ENCODE measurements around the gene ANKRD33B.
"Not testable (repeated sequence)": the region's sequence is repeated elsewhere in the genome, so short reads cannot be mapped to it uniquely, and the experiment has no call there.

ANKRD33B gene

DNA sequence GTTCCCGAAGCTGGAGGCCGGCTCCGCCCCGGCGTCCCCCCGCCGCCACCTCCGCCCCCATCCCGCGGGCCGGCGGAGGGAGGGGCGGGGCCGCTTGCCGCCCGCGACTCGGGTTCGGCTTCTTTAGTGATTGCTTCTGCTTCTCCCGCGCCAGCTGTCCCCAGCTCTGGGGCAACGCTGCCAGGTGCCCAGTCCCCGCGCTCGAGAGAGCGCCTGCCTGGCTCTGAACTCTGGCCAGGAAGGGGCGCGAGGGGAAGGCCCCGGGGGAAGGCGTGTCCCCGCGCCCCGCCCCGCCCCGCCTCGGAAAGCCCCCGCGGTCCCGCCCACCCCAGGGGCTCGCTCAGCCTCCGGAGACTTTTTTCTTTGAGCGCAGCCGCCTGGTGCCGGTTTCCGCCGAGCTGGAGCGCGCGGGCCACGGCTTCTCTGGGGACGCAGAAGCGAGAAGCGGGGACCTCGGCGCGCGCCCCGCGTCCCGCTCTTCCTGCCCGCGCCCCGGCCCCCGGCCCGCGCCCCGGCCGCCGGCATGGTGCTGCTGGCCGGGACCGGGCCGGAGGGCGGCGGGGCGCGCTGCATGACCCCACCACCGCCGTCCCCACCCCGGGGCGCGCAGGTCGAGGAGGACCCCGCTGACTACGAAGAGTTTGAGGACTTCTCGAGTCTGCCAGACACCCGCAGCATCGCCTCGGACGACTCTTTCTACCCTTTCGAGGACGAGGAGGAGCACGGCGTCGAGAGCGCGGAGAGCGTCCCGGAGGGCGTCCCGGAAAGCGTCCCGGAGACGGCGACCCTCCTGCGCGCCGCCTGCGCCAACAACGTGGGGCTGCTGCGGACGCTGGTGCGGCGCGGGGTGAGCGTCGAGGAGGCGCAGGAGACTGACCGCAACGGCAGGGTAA, at the start of gene ANKRD33B:
ANKRD33B (plus strand) TSS at position 126 of the 893 bp plus-strand sequence; CDS start at position 524, 398 bp downstream.
- peak within 1 kb of the TSS; percentile 58 for H3K4me3 ChIP-seq
- peaks cover 6% of the 10 kb centered on the region; the same call in 1 of the 2 replicates for H3K4me1 ChIP-seq
- no peaks in the 10 kb centered on the region for H3K27me3 ChIP-seq (ENCODE audit: low read depth)
- in situ Hi-C loops (cut with MboI; ENCODE audit: low sequenced_read_pairs), result no loop called here
- no peaks in the 10 kb centered on the region for H3K9me3 ChIP-seq
- no peaks in the 10 kb centered on the region; the same call in 1 of the 2 replicates for H3K36me3 ChIP-seq (replicated peaks)
- DNase-seq (ENCODE audit: low spot score in 2 of 2), result peak; percentile 68 to 85

DNA sequence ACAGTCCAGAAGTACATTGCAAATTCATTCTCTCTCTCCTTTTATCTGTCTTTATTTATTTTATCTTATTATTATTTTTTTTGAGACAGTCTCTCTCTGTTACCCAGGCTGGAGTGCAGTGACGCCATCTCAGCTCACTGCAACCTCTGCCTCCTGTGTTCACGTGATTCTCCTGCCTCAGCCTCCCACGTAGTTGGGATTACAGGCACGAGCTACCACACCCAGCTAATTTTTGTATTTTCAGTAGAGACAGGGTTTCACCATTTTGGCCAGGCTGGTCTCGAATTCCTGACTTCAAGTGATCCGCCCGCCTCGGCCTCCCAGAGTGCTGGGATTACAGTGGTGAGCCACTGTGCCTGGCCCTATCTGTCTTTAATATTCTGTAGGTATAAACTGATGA, 49.3 kb upstream of the ANKRD33B start:
- H3K27me3 ChIP-seq (ENCODE audit: low read depth); in situ Hi-C loops (cut with MboI; ENCODE audit: low sequenced_read_pairs); H3K4me1 ChIP-seq; H3K36me3 ChIP-seq (replicated peaks); H3K4me3 ChIP-seq; DNase-seq (ENCODE audit: low spot score in 2 of 2); H3K9me3 ChIP-seq: not testable (repeated sequence)

DNA sequence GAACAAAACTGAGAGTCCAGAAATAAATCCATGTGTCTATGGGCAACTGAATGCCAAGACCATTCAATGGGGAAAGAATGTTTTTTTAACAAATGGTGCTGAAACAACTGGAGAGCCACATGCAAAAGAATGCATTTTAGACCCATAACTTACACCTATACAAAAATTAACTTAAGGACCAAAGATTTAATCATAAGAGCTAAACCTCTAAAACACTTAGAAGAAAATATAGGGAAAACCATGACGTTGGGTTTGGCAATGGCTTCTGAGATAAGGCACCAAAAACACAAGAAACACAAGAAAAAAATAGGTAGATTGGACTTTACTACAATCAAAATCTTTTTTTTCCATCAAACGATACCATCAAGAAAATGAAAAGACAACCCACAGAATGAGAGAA, 48.4 kb upstream of the ANKRD33B start:
- no peak for DNase-seq (ENCODE audit: low spot score in 2 of 2)

DNA sequence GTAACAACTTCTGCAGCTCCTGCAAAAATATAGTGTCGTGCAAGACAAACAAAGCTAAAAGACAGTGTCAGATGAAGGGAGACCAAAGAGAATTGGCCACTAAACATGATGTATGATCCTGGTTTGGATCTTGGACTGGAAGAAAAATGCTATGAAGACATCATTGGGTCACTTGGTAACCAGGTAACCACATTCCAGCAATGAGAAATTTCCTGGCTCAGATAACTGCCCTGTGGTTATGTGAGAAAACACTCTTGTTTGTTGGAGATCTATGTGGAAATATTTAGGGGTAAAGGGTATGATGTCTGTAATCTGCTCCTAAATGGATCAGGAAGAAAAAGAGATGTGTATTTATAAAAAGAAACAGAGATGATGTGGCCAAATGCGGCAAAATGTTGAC, 45.5 kb upstream of the ANKRD33B start:
- Histone ChIP-seq H3K9me3 (0 out of 2 replicates have a peak, but pooled peaks cover 2% of the 10 kb centered on the region), H3K27me3 (ENCODE audit: low read depth) (no peaks in the 10 kb centered on the region), H3K36me3 (replicated peaks) (no peaks in the 10 kb centered on the region), H3K4me1 (no peaks in the 10 kb centered on the region), H3K4me3 (no peak overlapping the region)
- no peak for DNase-seq (ENCODE audit: low spot score in 2 of 2)
- in situ Hi-C loops (cut with MboI; ENCODE audit: low sequenced_read_pairs), result no loop called here

More for the DNA sequence above, 48.4 kb upstream of the ANKRD33B start:
- in situ Hi-C loops (cut with MboI; ENCODE audit: low sequenced_read_pairs), result no loop called here
- Histone ChIP-seq H3K36me3 (replicated peaks) (no peaks in the 10 kb centered on the region), H3K4me3 (no peak overlapping the region), H3K27me3 (ENCODE audit: low read depth) (no peaks in the 10 kb centered on the region), H3K9me3 (0 out of 2 replicates have a peak, but pooled peaks cover 2% of the 10 kb centered on the region), H3K4me1 (no peaks in the 10 kb centered on the region)

DNA sequence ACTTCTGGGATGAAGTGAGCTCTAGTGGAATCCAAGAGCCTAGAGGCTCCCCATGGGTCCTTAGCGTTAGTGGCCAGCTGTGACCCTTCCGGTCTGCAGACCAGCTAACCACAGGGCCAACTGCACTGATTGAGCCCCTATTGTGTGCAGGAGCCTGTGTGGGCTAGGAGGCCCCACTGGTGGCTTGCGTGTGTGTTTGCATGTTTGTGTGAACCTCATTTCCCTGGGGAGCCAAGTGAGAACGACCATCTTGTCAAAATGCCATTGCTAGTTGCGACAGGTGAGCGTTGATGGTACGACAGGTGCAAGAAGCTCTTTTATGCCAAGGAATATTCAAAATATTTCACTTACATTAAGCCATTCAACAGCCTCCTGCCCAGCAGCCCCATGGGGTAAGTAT, 44.1 kb upstream of the ANKRD33B start:
- Histone ChIP-seq H3K9me3 (0 out of 2 replicates have a peak, but pooled peaks cover 2% of the 10 kb centered on the region), H3K27me3 (ENCODE audit: low read depth) (no peaks in the 10 kb centered on the region), H3K36me3 (replicated peaks) (no peaks in the 10 kb centered on the region), H3K4me1 (no peaks in the 10 kb centered on the region), H3K4me3 (no peak overlapping the region)
- in situ Hi-C loops (cut with MboI; ENCODE audit: low sequenced_read_pairs), result no loop called here
- no peak for DNase-seq (ENCODE audit: low spot score in 2 of 2)

DNA sequence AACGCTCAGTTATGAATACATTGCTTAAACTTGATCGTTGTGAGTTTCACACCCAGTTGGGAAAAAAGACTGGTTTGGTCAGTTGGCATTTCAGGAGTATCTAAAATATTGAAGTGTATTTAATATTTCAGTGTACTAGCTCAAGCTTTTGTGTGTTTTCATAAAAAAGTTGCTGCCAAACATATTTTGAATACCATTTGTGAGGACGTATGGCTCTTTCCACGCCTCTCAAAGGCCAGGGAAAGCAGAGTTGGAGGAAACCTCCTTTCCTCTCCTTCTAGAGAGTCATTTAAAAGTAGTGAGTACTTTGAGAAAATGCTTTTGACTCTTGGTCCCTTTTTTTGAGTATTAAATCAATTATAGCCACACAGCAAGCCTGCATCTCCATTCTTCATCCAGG, 43.2 kb upstream of the ANKRD33B start:
- Histone ChIP-seq H3K36me3 (replicated peaks) (no peaks in the 10 kb centered on the region), H3K4me3 (no peak overlapping the region), H3K27me3 (ENCODE audit: low read depth) (no peaks in the 10 kb centered on the region), H3K9me3 (no peaks in the 10 kb centered on the region), H3K4me1 (no peaks in the 10 kb centered on the region)
- DNase-seq (ENCODE audit: low spot score in 2 of 2), result no peak
- in situ Hi-C loops (cut with MboI; ENCODE audit: low sequenced_read_pairs), result no loop called here

DNA sequence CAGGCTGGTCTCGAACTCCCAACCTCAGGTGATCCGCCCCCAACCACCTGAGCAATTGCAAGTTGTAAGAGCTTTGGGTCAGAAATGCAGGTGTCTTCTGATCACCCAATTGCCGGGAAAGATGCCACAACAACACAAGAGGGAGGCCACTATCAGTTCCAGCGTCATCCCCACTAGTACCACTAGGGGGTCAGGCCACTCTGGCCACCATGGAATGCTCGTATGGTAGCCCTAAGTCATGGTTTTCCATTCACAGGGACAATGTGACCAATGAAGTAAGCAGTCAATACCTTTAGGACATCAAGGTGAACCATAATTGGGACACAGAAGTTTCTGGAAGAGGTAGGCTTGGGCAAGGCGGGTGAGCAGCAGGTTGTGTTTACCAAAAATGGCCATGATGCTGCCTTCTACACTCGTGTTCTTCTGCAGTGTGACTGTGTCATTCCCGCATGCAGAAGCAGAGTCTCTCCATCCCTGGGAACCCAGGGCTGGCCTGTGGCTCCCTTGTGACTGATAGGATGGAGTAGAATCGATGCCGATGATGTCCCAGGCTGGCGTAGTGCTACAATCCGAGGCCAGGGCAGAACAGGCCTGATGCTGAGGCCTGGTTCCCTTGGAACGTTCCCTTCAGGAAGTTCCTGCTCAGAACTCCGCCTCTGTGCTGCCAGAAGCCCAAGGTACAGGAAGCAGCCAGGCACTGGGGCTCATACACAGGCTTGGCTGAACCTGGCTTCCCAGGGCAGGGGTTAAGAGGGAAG, 42.2 kb upstream of the ANKRD33B start:
- Histone ChIP-seq H3K36me3 (replicated peaks) (no peaks in the 10 kb centered on the region), H3K27me3 (ENCODE audit: low read depth) (no peaks in the 10 kb centered on the region), H3K4me1 (no peaks in the 10 kb centered on the region), H3K4me3 (no peak overlapping the region), H3K9me3 (no peaks in the 10 kb centered on the region)
- in situ Hi-C loops (cut with MboI; ENCODE audit: low sequenced_read_pairs), result no loop called here
- DNase-seq (ENCODE audit: low spot score in 2 of 2), result peak in 1 of 2 experiments; percentile 50

DNA sequence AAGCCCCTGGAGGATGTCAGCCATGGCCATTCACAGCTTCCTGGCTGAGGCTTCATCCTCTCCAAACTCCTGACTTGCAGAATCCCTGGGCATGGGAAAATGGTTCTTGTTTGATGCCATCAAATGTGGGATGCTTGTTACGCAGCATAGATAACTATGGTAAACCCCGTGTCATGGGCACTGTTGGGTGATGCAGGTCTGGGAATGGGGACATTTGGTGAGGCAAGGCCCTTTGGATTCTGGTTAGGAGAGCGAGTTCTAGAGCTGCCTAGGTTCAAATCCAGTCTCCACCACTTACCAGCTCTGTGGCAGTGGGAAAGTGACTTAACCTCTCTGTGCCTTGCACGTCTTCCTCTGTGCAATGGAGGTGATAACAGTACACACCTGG, 41.7 kb upstream of the ANKRD33B start:
- no peak for DNase-seq (ENCODE audit: low spot score in 2 of 2)
- Histone ChIP-seq H3K9me3 (no peaks in the 10 kb centered on the region), H3K4me3 (no peak overlapping the region), H3K4me1 (no peaks in the 10 kb centered on the region), H3K36me3 (replicated peaks) (no peaks in the 10 kb centered on the region), H3K27me3 (ENCODE audit: low read depth) (no peaks in the 10 kb centered on the region)
- in situ Hi-C loops (cut with MboI; ENCODE audit: low sequenced_read_pairs), result no loop called here

DNA sequence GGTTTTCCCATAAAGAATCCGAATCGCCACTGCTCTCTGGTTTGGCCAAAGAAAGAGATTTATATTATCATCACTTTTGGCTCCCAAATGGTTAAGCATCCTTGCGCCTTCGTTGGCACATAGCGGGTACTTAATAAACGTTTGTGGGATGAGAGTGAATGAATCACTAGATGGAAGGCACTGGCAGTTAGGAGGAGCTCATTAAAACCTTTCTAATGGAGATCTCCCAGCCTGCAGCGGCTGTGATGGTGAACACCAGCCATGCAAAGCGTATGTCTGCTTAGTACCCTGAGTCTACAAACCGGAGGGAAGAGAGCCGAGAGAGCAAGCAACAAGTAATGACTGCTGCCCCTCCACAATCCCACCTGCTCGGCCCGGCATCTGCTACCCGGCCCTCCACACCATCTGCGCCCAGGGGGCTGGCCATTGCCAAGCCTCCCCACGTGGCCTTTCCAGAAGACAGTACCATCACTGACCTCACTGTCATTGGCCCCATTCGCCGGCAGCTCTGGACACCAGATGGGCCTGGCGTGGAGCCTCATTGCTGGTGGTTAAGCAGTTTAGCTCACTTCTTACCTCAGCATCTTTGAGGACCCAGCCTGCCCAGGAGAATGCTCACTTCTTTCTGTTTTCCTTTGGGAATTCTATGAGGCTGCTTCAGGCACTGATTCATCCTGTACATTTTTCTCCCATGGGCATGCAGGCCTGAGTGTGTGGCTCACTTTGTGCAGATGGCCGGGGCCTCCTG, 39.3 kb upstream of the ANKRD33B start:
- Histone ChIP-seq H3K27me3 (ENCODE audit: low read depth) (no peaks in the 10 kb centered on the region), H3K36me3 (replicated peaks) (no peaks in the 10 kb centered on the region), H3K9me3 (no peaks in the 10 kb centered on the region), H3K4me3 (no peak overlapping the region), H3K4me1 (no peaks in the 10 kb centered on the region)
- DNase-seq (ENCODE audit: low spot score in 2 of 2), result no peak
- in situ Hi-C loops (cut with MboI; ENCODE audit: low sequenced_read_pairs), result no loop called here

DNA sequence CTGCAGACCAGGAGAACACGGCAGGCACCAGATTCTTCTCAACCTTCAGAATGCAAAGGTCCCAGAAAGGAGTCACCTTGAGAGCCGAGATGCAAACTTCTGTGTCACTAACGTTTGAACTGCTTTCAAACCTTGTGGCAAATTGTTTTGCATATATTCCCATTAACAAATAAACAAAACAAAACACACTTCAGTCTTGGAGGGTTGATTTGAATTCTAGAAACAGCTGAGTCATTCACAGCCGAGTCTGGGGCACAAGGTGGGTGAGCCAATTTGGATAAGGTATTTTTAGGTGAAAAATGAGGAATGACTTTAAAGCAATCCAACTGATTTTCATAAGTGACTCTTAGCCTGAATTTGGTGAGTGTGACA, 38.8 kb upstream of the ANKRD33B start:
- Histone ChIP-seq H3K4me1 (no peaks in the 10 kb centered on the region), H3K4me3 (no peak overlapping the region), H3K9me3 (no peaks in the 10 kb centered on the region), H3K36me3 (replicated peaks) (no peaks in the 10 kb centered on the region), H3K27me3 (ENCODE audit: low read depth) (no peaks in the 10 kb centered on the region)
- DNase-seq (ENCODE audit: low spot score in 2 of 2), result no peak
- in situ Hi-C loops (cut with MboI; ENCODE audit: low sequenced_read_pairs), result no loop called here

DNA sequence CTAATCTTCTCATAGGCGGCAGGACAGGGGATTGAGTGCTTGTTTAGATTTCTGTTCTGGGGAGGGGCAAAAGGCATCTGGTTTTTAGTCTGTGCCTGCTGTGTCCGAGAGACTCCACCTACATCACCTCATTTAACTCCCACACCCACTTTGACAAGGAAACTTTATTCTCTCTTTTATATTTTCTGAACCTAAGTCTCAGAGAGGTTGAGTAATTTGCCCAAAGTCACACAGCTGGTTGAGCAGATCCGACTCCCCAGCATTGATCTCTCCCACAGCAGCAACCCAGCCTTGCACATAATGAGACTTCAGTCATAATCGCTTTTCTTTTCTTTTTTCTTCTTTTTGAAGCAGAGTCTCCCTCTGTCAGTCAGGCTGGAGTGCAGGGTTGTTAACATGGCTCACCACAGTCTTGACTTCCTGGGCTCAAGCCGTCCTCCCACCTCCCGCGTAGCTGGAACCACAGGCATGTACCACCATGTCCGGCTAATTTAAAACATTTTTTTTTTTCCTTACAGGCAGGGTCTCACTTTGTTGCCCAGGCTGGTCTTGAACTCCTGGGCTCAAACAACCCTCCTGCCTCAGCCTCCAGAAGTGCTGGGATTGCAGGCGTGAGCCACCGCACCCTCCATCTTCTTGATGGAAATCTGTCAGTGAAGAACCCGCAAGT, 36.5 kb upstream of the ANKRD33B start:
- H3K4me3 ChIP-seq, result no peak overlapping the region
- in situ Hi-C loops (cut with MboI; ENCODE audit: low sequenced_read_pairs), result no loop called here
- DNase-seq (ENCODE audit: low spot score in 2 of 2), result no peak
- H3K27me3 ChIP-seq (ENCODE audit: low read depth), result no peaks in the 10 kb centered on the region
- H3K36me3 ChIP-seq (replicated peaks), result no peaks in the 10 kb centered on the region
- H3K9me3 ChIP-seq, result no peaks in the 10 kb centered on the region
- no peaks in the 10 kb centered on the region for H3K4me1 ChIP-seq

DNA sequence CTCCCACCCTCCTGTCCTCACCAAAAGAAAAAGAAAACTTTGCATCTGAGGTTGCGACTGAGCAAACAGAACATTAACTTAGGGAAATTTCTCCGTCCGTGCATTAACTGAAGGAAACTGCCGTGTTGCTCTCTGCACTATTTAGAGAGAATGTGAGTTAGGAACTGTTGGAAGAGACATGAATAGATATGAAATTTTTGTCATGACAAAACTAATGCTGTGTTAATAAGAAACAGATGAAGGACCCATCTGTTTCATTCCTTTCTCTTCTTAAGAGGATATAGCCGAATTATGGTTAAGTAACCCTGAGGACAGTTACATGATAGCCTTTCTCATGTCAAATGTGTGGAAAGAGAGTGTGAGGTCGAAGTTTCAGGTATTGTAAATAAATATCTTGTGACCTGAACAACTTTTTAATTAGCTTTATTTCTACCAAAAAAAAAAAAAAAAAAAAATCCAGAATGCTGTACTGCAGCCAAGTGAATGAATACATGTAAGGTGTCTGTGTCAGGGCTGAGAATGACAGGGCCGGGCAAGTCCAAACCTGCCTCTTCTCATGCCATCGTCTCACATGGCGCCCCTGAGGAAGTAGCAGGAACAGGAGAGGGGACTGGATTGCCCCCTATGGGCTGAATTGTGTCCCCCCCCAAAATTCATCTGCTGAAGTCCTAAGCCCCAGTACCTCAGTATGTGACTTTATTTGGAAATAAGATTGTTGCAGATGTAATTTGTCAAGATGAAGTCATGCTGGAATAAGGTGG, 35.6 kb upstream of the ANKRD33B start:
- H3K4me1 ChIP-seq, result no peaks in the 10 kb centered on the region
- no peaks in the 10 kb centered on the region for H3K9me3 ChIP-seq
- no peaks in the 10 kb centered on the region for H3K27me3 ChIP-seq (ENCODE audit: low read depth)
- DNase-seq (ENCODE audit: low spot score in 2 of 2), result peak in 1 of 2 experiments; percentile 39
- no peaks in the 10 kb centered on the region for H3K36me3 ChIP-seq (replicated peaks)
- H3K4me3 ChIP-seq, result no peak overlapping the region
- in situ Hi-C loops (cut with MboI; ENCODE audit: low sequenced_read_pairs), result no loop called here

DNA sequence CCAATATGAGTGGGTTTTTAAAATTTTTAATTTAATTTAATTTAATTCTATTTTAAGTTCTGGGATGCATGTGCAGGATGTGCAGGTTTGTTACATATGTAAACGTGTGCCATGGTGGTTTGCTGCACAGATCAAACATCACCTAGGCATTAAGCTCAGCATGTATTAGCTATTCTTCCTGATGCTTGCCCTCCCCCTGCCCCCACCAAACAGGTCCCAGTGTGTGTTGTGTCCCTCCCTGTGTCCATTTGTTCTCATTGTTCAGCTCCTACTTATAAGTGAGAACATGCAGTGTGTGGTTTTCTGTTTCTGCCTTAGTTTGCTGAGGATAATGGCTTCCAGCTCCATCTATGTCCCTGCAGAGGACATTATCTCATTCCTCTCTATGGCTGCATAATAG, 35.0 kb upstream of the ANKRD33B start:
- H3K27me3 ChIP-seq (ENCODE audit: low read depth), result no peaks in the 10 kb centered on the region
- H3K9me3 ChIP-seq, result no peaks in the 10 kb centered on the region
- in situ Hi-C loops (cut with MboI; ENCODE audit: low sequenced_read_pairs), result no loop called here
- no peak for DNase-seq (ENCODE audit: low spot score in 2 of 2)
- H3K36me3 ChIP-seq (replicated peaks), result no peaks in the 10 kb centered on the region
- H3K4me3 ChIP-seq, result no peak overlapping the region
- no peaks in the 10 kb centered on the region for H3K4me1 ChIP-seq

All from HAP-1 (cell line).